Measurements from ENCODE around the gene NELFA.

DNA sequence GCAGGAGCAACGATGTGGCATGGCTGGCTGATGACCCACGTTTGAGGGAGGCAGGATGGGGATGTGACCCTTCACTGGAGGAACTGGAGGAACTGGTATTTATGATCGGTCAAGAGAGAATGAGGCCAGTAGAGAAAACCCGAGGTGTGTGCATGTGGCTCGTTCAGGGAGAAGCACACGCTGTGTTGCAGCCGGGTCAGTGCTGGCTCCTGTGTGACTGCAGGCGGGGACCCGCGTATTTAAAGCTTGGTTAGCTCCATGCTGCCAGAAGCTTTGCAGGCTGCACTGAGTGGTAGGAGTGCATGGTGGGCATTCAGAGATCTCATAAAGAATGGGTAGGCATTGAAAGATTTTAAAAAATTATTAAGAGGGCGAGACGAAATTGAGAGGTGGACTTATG lies 52.1 kb downstream of the NELFA start:
- TF ChIP-seq EZH2 (IDR thresholded peaks at IDR 0.05; ENCODE audit: low read length) = no peak
- TF ChIP-seq, protein P1, sequence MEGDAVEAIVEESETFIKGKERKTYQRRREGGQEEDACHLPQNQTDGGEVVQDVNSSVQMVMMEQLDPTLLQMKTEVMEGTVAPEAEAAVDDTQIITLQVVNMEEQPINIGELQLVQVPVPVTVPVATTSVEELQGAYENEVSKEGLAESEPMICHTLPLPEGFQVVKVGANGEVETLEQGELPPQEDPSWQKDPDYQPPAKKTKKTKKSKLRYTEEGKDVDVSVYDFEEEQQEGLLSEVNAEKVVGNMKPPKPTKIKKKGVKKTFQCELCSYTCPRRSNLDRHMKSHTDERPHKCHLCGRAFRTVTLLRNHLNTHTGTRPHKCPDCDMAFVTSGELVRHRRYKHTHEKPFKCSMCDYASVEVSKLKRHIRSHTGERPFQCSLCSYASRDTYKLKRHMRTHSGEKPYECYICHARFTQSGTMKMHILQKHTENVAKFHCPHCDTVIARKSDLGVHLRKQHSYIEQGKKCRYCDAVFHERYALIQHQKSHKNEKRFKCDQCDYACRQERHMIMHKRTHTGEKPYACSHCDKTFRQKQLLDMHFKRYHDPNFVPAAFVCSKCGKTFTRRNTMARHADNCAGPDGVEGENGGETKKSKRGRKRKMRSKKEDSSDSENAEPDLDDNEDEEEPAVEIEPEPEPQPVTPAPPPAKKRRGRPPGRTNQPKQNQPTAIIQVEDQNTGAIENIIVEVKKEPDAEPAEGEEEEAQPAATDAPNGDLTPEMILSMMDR (optimal IDR thresholded peaks at IDR 0.05 in 1 of 3, IDR thresholded peaks at IDR 0.05 in 1 of 3, conservative IDR thresholded peaks at IDR 0.05 in 1 of 3; ENCODE audit: extremely low read depth in 1 of 3, insufficient read depth in 2 of 3, low read length in 3 of 3) = no peak

All from keratinocyte (primary cell).